B cell (primary cell): Measurements from ENCODE around the gene ADAMTSL1. TPM values are rescaled to one million over a fixed set of nuclear protein-coding genes. Genes with fewer than 3 reads are reported as not detected.

Source experiments
- ATAC-seq: fragments of 200-7000 bp; cut with Tn5 transposase; one replicate; pipeline ENCODE4 v1.10.0; 2021; ENCODE audit warnings: low read depth, mild to moderate bottlenecking, moderate number of reproducible peaks, moderate library complexity
- CTCF ChIA-PET: fragments of 350-600 bp; sonication (Branson Sonifier 250); formaldehyde crosslinking; loops from one replicate; lab custom pipeline; 2021; ENCODE audit warnings: antibody characterized with exemption, inconsistent platforms; lab: Charles Lee
- POLR2A ChIA-PET: fragments of 350-600 bp; sonication (Branson Sonifier 250); formaldehyde crosslinking; loops from one replicate; lab custom pipeline; 2021; ENCODE audit warnings: antibody characterized with exemption; lab: Charles Lee
- DNase-seq: peaks from one replicate; pipeline ENCODE4 v3.0.0; 2013
- H2AFZ ChIP-seq: 2 replicates; pipeline ENCODE4 v1.6.1; 2012; ENCODE audit warnings: mild to moderate bottlenecking, low read depth, low read length; ENCODE audit not compliant: insufficient read depth, poor library complexity, severe bottlenecking
- H3K27ac ChIP-seq, 2 donors: 1 replicate in 1 of 2; 2 replicates in 1 of 2; pipeline ENCODE4 v1.5.1; 2012 to 2013; ENCODE audit warnings: low read length in 2 of 2, mild to moderate bottlenecking in 2 of 2, moderate library complexity in 1 of 2
- H3K27me3 ChIP-seq, 4 experiments: fragments of 200-600 bp in 1 of 4; sonication (generic) in 1 of 4; replicated peaks in 1 of 4; 1 replicate in 2 of 4; 2 replicates in 2 of 4; pipeline versions ENCODE4 v1.6.1 to v1.7.0; 2013 to 2016; ENCODE audit warnings: low read length in 3 of 4, mild to moderate bottlenecking in 2 of 4, mixed read lengths in 1 of 4, moderate library complexity in 1 of 4; ENCODE audit not compliant: insufficient read depth in 4 of 4, control insufficient read depth in 3 of 4; ENCODE audit errors: control extremely low read depth in 1 of 4
- H3K36me3 ChIP-seq, 2 experiments: replicated peaks in 1 of 2; 1 replicate in 1 of 2; 2 replicates in 1 of 2; pipeline versions ENCODE4 v1.6.1 to v1.7.1; 2013; ENCODE audit warnings: low read length in 1 of 2; ENCODE audit not compliant: insufficient read depth in 2 of 2, control insufficient read depth in 1 of 2; ENCODE audit errors: control extremely low read depth in 1 of 2, extremely low read depth in 1 of 2
- H3K4me1 ChIP-seq, 2 donors: fragments of 200-600 bp in 1 of 2; sonication (generic) in 1 of 2; 1 replicate in 1 of 2; 2 replicates in 1 of 2; pipeline versions ENCODE4 v1.5.1 to v1.6.1; 2013 to 2017; ENCODE audit warnings: low read length in 2 of 2; ENCODE audit not compliant: control insufficient read depth in 2 of 2, insufficient read depth in 2 of 2
- H3K4me2 ChIP-seq: replicated peaks from 2 replicates; pipeline ENCODE3; 2012; ENCODE audit warnings: mild to moderate bottlenecking, low read depth, low read length; ENCODE audit not compliant: poor library complexity, severe bottlenecking
- H3K4me3 ChIP-seq, 5 experiments: fragments of 200-600 bp in 1 of 5; sonication (generic) in 1 of 5; 1 replicate in 3 of 5; 2 replicates in 2 of 5; pipeline versions ENCODE4 v1.5.1 to v1.7.0; 2011 to 2016; ENCODE audit warnings: low read length in 4 of 5, mild to moderate bottlenecking in 4 of 5, low read depth in 2 of 5, control low read depth in 1 of 5, moderate library complexity in 1 of 5; ENCODE audit not compliant: insufficient read depth in 1 of 5; ENCODE audit errors: control extremely low read depth in 1 of 5, extremely low read depth in 1 of 5
- H3K79me2 ChIP-seq: fragments of 200-600 bp; sonication (generic); one replicate; pipeline ENCODE4 v1.6.0; 2016; ENCODE audit warnings: low read length; ENCODE audit not compliant: control insufficient read depth, insufficient read depth
- H3K9ac ChIP-seq: fragments of 200-600 bp; sonication (generic); 2 replicates; pipeline ENCODE4 v1.6.1; 2017; ENCODE audit warnings: mild to moderate bottlenecking, low read length, moderate library complexity
- H3K9me3 ChIP-seq, 3 donors: one replicate each; pipeline versions ENCODE4 v1.6.1 to v1.7.1; 2013; ENCODE audit warnings: low read length in 2 of 3; ENCODE audit not compliant: control insufficient read depth in 2 of 3, insufficient read depth in 1 of 3; ENCODE audit errors: control extremely low read depth in 1 of 3
- H4K20me1 ChIP-seq: 2 replicates; pipeline ENCODE4 v1.6.0; 2012; ENCODE audit warnings: mild to moderate bottlenecking, low read length; ENCODE audit not compliant: insufficient read depth, control insufficient read depth, poor library complexity, severe bottlenecking
- H3K27ac Mint-ChIP-seq: one replicate; pipeline ENCODE4 v1.8.0; 2021; ENCODE audit warnings: mixed read lengths
- H3K27me3 Mint-ChIP-seq: one replicate; pipeline ENCODE4 v1.8.0; 2021; ENCODE audit warnings: mixed read lengths
- H3K4me1 Mint-ChIP-seq: one replicate; pipeline ENCODE4 v1.8.0; 2021; ENCODE audit warnings: mixed read lengths
- H3K4me3 Mint-ChIP-seq: one replicate; pipeline ENCODE4 v1.8.0; 2021; ENCODE audit warnings: mixed read lengths
- H3K9me3 Mint-ChIP-seq: one replicate; pipeline ENCODE4 v1.8.0; 2022; ENCODE audit warnings: mixed read lengths; ENCODE audit not compliant: insufficient read depth
- CTCF ChIP-seq: fragments of 200-600 bp; IDR thresholded peaks from one replicate; pipeline ENCODE4 v1.8.0; 2022; ENCODE audit warnings: antibody characterized with exemption, mild to moderate bottlenecking
- EZH2 ChIP-seq: IDR thresholded peaks from 2 replicates; pipeline ENCODE4 v1.6.1; 2012; ENCODE audit warnings: borderline replicate concordance, low read depth, mild to moderate bottlenecking, moderate library complexity, low read length; ENCODE audit not compliant: insufficient read depth, poor library complexity, severe bottlenecking
- WGBS: methylation state at CpG from one replicate; pipeline ENCODE4 v1.1.5; 2013; ENCODE audit warnings: missing lambda C conversion rate; ENCODE audit not compliant: insufficient coverage; 5-methylcytosine and 5-hydroxymethylcytosine counted together
- intact Hi-C: fragments of 100-400 bp; cut with micrococcal nuclease; formaldehyde crosslinking; loops from one replicate; pipeline ENCODE4 v1.10.0; 2022
- polyA plus RNA-seq: library from polyadenylated mRNA; depleted of rRNA; stranded (reverse); fragments of >200 nt; gene quantifications from 2 replicates; pipeline ENCODE4 v1.2.3, GENCODE V29; 2012
- total RNA-seq, 2 donors: library from RNA; stranded (reverse); fragments of 120-200 nt in 1 of 2; gene quantifications; 1 replicate in 1 of 2; 2 replicates in 1 of 2; pipeline versions ENCODE4 v1.2.3 to v1.2.4, GENCODE V29; 2013 to 2022

ADAMTSL1 gene
- total and polyA plus RNA-seq, 2 donors (not counting 1 experiment from before 2014, with no cell fraction given), result not detected

GRCh38 chr9:18826248-18826647 is 352.3 kb downstream of the ADAMTSL1 start:
- DNase-seq, result no peak
- Histone ChIP-seq H3K4me3 (no peak overlapping the region), H4K20me1 (no peaks in the 10 kb centered on the region), H2AFZ (no peak overlapping the region), H3K79me2 (no peaks in the 10 kb centered on the region), H3K27ac (no peak overlapping the region), H3K27me3 (no peaks in the 10 kb centered on the region), H3K4me1 (no peaks in the 10 kb centered on the region), H3K9me3 (no peaks in the 10 kb centered on the region), H3K4me2 (no peak overlapping the region), H3K9ac (no peak overlapping the region), H3K36me3 (no peaks in the 10 kb centered on the region)
- H3K4me1 Mint-ChIP-seq, result no peaks in the 10 kb centered on the region
- H3K9me3 Mint-ChIP-seq, result no peaks in the 10 kb centered on the region
- CTCF ChIA-PET, result no interaction called here
- ATAC-seq, result no peak
- H3K27ac Mint-ChIP-seq, result no peak overlapping the region
- no peak for TF ChIP-seq EZH2
- no peak for TF ChIP-seq CTCF
- H3K27me3 Mint-ChIP-seq, result no peaks in the 10 kb centered on the region
- H3K4me3 Mint-ChIP-seq, result no peak overlapping the region
- WGBS, result 91% methylated on average over 6 of the region's 6 CpGs
- POLR2A ChIA-PET, result no interaction called here
- intact Hi-C loops, result no loop called here

- H3K4me2 ChIP-seq, result no peak overlapping the region
- Mint-ChIP-seq H3K27ac (no peak overlapping the region), H3K9me3 (no peaks in the 10 kb centered on the region), H3K4me1 (no peaks in the 10 kb centered on the region), H3K4me3 (no peak overlapping the region), H3K27me3 (no peaks in the 10 kb centered on the region)
- TF ChIP-seq CTCF (no peak), EZH2 (no peak)
- no peaks in the 10 kb centered on the region for H3K4me1 ChIP-seq
- H3K9me3 ChIP-seq, result no peaks in the 10 kb centered on the region
- H3K79me2 ChIP-seq, result no peaks in the 10 kb centered on the region
- intact Hi-C loops, result no loop called here
- ATAC-seq, result no peak
- H3K9ac ChIP-seq, result no peak overlapping the region
- H3K27me3 ChIP-seq, result no peaks in the 10 kb centered on the region
- DNase-seq, result no peak
- no peak overlapping the region for H3K4me3 ChIP-seq
- no peak overlapping the region for H2AFZ ChIP-seq
- H3K27ac ChIP-seq, result no peak overlapping the region
- ChIA-PET CTCF (no interaction called here), POLR2A (no interaction called here)
- no peaks in the 10 kb centered on the region for H4K20me1 ChIP-seq
- WGBS, result no CpG with 5 or more reads among the region's 3 CpGs
- no peaks in the 10 kb centered on the region for H3K36me3 ChIP-seq
Measured at GRCh38 chr9:18829066-18829465, 355.1 kb downstream of the ADAMTSL1 start.
